AG04450 (cell line): ENCODE measurements around the gene TBX6. TPM values are rescaled to one million over a fixed set of nuclear protein-coding genes. Genes with fewer than 3 reads are reported as not detected.
A peak's percentile ranks its signal among the peaks of the same experiment; 100 is the strongest.

ENCODE experiments used
- CTCF ChIA-PET: fragments of 300-600, 350-600 bp; formaldehyde crosslinking; extraction: SDS; loops from one replicate; lab custom pipeline; 2022; ENCODE audit warnings: antibody characterized with exemption, inconsistent platforms; lab: Charles Lee
- POLR2A ChIA-PET: fragments of 350-600 bp; formaldehyde crosslinking; extraction: SDS; loops from one replicate; lab custom pipeline; 2021; ENCODE audit warnings: antibody characterized with exemption, inconsistent platforms; lab: Yijun Ruan, JAX
- DNase-seq: peaks from one replicate; pipeline ENCODE4 v3.0.0-alpha.2; 2011; ENCODE audit warnings: low read depth, low spot score
- H3K27ac ChIP-seq: one replicate; pipeline ENCODE4 v1.5.1; 2012; ENCODE audit warnings: low read depth, low read length, control low read depth
- H3K27me3 ChIP-seq: one replicate; pipeline ENCODE4 v1.6.0; 2012; ENCODE audit warnings: low read length; ENCODE audit not compliant: control insufficient read depth, insufficient read depth
- H3K4me3 ChIP-seq: 2 replicates; pipeline ENCODE4 v1.5.1; 2011; ENCODE audit warnings: mild to moderate bottlenecking, low read depth, low read length, control low read depth
- H3K9me3 ChIP-seq: 2 replicates; pipeline ENCODE4 v1.5.1; 2012; ENCODE audit warnings: low read length; ENCODE audit not compliant: control insufficient read depth, insufficient read depth
- polyA plus RNA-seq: library from polyadenylated mRNA; depleted of rRNA; stranded (reverse); fragments of >200 nt; gene quantifications from 2 replicates; pipeline ENCODE4 v1.2.3, GENCODE V29; 2011
- TF ChIP-seq, protein P1 (sequence below): IDR thresholded peaks from 2 replicates; pipeline ENCODE4 v1.5.1; 2011; ENCODE audit warnings: low read depth, low read length, control low read depth, inconsistent platforms

TBX6 gene
- polyA plus RNA-seq, 1 experiment: not detected

DNA sequence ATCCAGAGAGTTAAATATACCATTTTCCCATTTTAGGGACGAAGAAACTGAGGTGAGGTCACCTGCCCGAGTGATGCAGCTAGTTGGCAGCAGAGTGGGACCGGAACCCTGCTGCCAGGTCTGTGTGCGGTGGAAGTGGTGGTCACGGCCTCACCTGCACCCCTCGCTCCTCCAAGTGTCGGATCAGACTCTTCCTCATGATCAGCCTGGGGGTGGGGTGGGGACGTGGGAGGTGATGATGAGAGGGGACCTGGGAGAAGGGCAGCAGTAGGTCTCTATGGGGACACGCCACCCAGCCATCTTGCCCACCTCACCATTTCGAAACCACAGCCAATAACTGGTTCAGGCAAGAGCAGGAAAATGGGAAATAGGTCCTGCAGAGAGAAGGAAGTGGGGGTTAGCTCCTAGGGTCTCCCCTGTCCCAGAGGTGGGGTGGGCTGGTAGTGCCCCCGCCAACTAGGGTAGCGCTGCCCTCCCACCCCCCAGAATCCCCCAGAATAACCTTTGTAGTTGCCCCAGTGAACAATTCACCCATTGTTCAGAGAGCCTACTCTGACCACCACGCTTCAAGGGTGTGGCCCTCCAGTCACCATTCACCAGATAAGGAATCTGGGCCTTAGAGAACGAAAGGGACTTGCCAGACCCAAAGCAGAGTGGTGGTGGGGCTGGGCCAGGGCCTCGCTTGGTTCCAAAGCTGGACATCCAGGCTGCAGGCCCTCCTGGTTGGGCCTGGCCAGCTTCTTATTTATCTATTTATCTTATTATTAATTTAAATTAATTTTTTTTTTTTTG is 16.5 kb upstream of the TBX6 start:
- DNase-seq: no peak
- Histone ChIP-seq H3K9me3 (no peaks in the 10 kb centered on the region), H3K27me3 (no peaks in the 10 kb centered on the region), H3K4me3 (no peak overlapping the region), H3K27ac (no peak overlapping the region)
- TF ChIP-seq, protein P1, sequence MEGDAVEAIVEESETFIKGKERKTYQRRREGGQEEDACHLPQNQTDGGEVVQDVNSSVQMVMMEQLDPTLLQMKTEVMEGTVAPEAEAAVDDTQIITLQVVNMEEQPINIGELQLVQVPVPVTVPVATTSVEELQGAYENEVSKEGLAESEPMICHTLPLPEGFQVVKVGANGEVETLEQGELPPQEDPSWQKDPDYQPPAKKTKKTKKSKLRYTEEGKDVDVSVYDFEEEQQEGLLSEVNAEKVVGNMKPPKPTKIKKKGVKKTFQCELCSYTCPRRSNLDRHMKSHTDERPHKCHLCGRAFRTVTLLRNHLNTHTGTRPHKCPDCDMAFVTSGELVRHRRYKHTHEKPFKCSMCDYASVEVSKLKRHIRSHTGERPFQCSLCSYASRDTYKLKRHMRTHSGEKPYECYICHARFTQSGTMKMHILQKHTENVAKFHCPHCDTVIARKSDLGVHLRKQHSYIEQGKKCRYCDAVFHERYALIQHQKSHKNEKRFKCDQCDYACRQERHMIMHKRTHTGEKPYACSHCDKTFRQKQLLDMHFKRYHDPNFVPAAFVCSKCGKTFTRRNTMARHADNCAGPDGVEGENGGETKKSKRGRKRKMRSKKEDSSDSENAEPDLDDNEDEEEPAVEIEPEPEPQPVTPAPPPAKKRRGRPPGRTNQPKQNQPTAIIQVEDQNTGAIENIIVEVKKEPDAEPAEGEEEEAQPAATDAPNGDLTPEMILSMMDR: no peak
- ChIA-PET POLR2A (interaction anchor here (0.7 kb wide), 1 partner anchor 16 kb away, joined by 3 read pairs; no protein-coding TSS in a partner anchor), CTCF (no interaction called here)

DNA sequence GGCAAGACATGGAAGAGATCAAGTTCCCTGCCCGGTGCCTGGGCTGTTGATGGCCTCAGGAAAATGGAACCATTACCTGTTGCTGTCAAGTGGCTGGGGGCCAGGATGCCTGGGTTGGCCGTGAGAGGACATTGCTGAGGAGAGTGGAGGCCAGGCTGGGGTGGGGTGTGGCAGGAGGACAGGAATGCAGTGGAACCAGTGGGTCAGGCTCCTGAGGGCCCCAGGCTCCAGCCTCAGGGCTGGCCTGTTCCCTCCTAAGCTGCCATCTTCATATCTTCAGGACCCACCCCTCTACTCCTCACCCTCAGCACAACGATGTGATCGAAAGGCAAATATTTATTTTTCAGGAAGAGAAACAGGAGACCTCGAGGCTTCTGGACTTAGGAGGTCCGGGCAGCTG is 12.8 kb upstream of the TBX6 start:
- H3K4me3 ChIP-seq: no peak overlapping the region
- no peaks in the 10 kb centered on the region for H3K27me3 ChIP-seq
- TF ChIP-seq, protein P1: no peak
- no peak for DNase-seq
- H3K27ac ChIP-seq: no peak overlapping the region
- no peaks in the 10 kb centered on the region for H3K9me3 ChIP-seq
- POLR2A ChIA-PET: interaction anchor here (0.9 kb wide), 1 partner anchor 303 kb away, joined by 3 read pairs; the partner anchor contains the start of gene ZNF771
- CTCF ChIA-PET: interaction anchor here (1.5 kb wide), 1 partner anchor 13 kb away, joined by 5 read pairs; the partner anchor contains the start of gene TBX6

DNA sequence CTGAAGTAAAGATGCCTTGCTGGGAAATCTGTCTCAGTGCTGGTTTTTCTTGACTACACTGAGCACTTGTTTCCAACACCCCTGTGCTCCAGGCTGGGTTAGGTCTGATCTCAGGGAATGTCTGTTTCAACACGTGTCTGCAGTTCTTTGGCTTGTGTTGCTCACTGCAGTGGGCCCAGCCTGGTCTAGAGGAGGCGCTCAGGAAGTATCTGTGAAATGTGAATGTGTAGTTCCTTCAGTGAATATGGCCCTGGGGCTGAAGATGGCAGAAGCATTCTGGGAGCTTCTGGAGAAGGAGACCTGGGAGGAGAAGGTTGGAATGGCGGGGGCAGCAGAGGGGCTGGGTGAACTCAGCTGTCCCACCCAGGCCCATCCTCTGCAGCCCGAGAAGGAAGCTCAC is 12.4 kb upstream of the TBX6 start:
- DNase-seq: no peak
- Histone ChIP-seq H3K9me3 (no peaks in the 10 kb centered on the region), H3K27me3 (no peaks in the 10 kb centered on the region), H3K27ac (no peak overlapping the region), H3K4me3 (no peak overlapping the region)
- ChIA-PET CTCF (interaction anchor here (1.5 kb wide), 1 partner anchor 12 kb away, joined by 5 read pairs; the partner anchor contains the start of gene TBX6), POLR2A (no interaction called here)
- TF ChIP-seq, protein P1: no peak

DNA sequence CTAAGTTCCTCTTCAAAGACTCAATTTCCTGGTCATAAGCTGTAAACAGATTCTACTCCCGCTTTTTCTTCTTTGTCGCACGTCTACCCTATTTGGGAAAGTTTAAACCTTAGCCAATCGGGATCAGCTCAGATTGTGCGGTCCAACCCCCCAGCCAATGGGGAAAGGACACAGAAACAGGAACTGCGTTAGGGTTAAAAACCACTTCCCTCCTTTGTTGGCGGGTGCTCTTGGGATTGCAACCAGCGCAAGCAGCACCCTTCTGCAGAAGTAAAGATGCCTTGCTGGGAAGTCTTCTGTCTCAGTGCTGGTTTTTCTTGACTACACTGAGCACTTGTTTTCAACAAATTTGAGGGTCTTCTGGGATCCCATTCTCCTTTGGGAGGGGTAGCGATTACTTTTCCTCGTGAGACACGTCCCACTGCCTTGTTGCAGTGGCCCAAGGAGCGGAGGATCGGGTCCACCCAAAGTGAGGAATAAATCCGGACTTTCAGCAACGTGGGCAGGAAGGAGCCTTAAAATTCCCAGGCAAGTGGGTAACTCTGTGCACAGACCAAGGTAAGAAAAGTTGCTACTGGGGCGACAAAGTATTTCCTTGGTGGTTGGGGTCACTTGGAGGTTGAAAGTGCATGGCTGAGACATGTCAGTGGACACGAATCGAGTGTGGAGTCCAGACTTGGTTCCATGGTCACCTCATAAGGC is 5.3 kb upstream of the TBX6 start:
- CTCF ChIA-PET: interaction anchor here (0.6 to 1.1 kb wide), 2 partner anchors 12 to 15 kb away, joined by 3 to 4 read pairs; no protein-coding TSS in a partner anchor
- POLR2A ChIA-PET: no interaction called here
- no peak overlapping the region for H3K4me3 ChIP-seq

More for the DNA sequence above, 5.3 kb upstream of the TBX6 start:
- peak overlapping the region; percentile 47 for H3K27ac ChIP-seq
- no peaks in the 10 kb centered on the region for H3K27me3 ChIP-seq
- DNase-seq: no peak
- peaks cover 16% of the 10 kb centered on the region for H3K9me3 ChIP-seq
- TF ChIP-seq, protein P1: no peak
